ENCODE results near the gene SLC33A1. TPM values are rescaled to one million over a fixed set of nuclear protein-coding genes. Genes with fewer than 3 reads are reported as not detected.

SLC33A1 gene
- total and polyA plus RNA-seq, 2 of the 13 experiments (the other 11 are each of a cell fraction or from before 2014, with no cell fraction given), result 20.0 to 32.1 TPM

- TF ChIP-seq, protein P1, sequence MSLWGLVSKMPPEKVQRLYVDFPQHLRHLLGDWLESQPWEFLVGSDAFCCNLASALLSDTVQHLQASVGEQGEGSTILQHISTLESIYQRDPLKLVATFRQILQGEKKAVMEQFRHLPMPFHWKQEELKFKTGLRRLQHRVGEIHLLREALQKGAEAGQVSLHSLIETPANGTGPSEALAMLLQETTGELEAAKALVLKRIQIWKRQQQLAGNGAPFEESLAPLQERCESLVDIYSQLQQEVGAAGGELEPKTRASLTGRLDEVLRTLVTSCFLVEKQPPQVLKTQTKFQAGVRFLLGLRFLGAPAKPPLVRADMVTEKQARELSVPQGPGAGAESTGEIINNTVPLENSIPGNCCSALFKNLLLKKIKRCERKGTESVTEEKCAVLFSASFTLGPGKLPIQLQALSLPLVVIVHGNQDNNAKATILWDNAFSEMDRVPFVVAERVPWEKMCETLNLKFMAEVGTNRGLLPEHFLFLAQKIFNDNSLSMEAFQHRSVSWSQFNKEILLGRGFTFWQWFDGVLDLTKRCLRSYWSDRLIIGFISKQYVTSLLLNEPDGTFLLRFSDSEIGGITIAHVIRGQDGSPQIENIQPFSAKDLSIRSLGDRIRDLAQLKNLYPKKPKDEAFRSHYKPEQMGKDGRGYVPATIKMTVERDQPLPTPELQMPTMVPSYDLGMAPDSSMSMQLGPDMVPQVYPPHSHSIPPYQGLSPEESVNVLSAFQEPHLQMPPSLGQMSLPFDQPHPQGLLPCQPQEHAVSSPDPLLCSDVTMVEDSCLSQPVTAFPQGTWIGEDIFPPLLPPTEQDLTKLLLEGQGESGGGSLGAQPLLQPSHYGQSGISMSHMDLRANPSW (CRISPR knock-in tag; IDR thresholded peaks at IDR 0.05; ENCODE audit: borderline replicate concordance), result no peak
- no peak for TF ChIP-seq ZNF547 (CRISPR knock-in tag; IDR thresholded peaks at IDR 0.05)
- TF ChIP-seq PHF20 (CRISPR knock-in tag; IDR thresholded peaks at IDR 0.05), result peak; percentile 45; the same call in 1 of the 2 replicates
- TF ChIP-seq ZNF30 (CRISPR knock-in tag; IDR thresholded peaks at IDR 0.05), result no peak
- TF ChIP-seq ZNF101 (CRISPR knock-in tag; IDR thresholded peaks at IDR 0.05; ENCODE audit: borderline replicate concordance, low read depth), result no peak
- TF ChIP-seq, protein P2, sequence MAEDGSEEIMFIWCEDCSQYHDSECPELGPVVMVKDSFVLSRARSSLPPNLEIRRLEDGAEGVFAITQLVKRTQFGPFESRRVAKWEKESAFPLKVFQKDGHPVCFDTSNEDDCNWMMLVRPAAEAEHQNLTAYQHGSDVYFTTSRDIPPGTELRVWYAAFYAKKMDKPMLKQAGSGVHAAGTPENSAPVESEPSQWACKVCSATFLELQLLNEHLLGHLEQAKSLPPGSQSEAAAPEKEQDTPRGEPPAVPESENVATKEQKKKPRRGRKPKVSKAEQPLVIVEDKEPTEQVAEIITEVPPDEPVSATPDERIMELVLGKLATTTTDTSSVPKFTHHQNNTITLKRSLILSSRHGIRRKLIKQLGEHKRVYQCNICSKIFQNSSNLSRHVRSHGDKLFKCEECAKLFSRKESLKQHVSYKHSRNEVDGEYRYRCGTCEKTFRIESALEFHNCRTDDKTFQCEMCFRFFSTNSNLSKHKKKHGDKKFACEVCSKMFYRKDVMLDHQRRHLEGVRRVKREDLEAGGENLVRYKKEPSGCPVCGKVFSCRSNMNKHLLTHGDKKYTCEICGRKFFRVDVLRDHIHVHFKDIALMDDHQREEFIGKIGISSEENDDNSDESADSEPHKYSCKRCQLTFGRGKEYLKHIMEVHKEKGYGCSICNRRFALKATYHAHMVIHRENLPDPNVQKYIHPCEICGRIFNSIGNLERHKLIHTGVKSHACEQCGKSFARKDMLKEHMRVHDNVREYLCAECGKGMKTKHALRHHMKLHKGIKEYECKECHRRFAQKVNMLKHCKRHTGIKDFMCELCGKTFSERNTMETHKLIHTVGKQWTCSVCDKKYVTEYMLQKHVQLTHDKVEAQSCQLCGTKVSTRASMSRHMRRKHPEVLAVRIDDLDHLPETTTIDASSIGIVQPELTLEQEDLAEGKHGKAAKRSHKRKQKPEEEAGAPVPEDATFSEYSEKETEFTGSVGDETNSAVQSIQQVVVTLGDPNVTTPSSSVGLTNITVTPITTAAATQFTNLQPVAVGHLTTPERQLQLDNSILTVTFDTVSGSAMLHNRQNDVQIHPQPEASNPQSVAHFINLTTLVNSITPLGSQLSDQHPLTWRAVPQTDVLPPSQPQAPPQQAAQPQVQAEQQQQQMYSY (CRISPR knock-in tag; IDR thresholded peaks at IDR 0.05), result peak; percentile 83
- peak; percentile 81 for TF ChIP-seq KDM2A (CRISPR knock-in tag; IDR thresholded peaks at IDR 0.05; ENCODE audit: borderline replicate concordance, low read depth)
- no peak for TF ChIP-seq ZNF891 (CRISPR knock-in tag; IDR thresholded peaks at IDR 0.05)
- TF ChIP-seq TGIF2 (CRISPR knock-in tag; IDR thresholded peaks at IDR 0.05), result no peak
- peak; percentile 66; the same call in 1 of the 2 replicates for TF ChIP-seq KAT7 (CRISPR knock-in tag; IDR thresholded peaks at IDR 0.05; ENCODE audit: borderline replicate concordance)
- no peak for TF ChIP-seq MTA1 (CRISPR knock-in tag; IDR thresholded peaks at IDR 0.05; ENCODE audit: borderline replicate concordance)
- no peak for TF ChIP-seq ZNF75D (CRISPR knock-in tag; IDR thresholded peaks at IDR 0.05; ENCODE audit: borderline replicate concordance)
- TF ChIP-seq SNRNP70 (IDR thresholded peaks at IDR 0.05; ENCODE audit: low read depth, low read length), result no peak
- TF ChIP-seq NR1H2 (CRISPR knock-in tag; IDR thresholded peaks at IDR 0.05; ENCODE audit: borderline replicate concordance, low read depth), result 0 out of 2 replicates have a peak, but pooled peaks have one; percentile 19
- TF ChIP-seq CHD2 (IDR thresholded peaks at IDR 0.05; ENCODE audit: low read depth, low read length), result no peak
- peak; percentile 79 for TF ChIP-seq XRCC5 (optimal IDR thresholded peaks at IDR 0.05; ENCODE audit: low read length)
- TF ChIP-seq, protein P3, sequence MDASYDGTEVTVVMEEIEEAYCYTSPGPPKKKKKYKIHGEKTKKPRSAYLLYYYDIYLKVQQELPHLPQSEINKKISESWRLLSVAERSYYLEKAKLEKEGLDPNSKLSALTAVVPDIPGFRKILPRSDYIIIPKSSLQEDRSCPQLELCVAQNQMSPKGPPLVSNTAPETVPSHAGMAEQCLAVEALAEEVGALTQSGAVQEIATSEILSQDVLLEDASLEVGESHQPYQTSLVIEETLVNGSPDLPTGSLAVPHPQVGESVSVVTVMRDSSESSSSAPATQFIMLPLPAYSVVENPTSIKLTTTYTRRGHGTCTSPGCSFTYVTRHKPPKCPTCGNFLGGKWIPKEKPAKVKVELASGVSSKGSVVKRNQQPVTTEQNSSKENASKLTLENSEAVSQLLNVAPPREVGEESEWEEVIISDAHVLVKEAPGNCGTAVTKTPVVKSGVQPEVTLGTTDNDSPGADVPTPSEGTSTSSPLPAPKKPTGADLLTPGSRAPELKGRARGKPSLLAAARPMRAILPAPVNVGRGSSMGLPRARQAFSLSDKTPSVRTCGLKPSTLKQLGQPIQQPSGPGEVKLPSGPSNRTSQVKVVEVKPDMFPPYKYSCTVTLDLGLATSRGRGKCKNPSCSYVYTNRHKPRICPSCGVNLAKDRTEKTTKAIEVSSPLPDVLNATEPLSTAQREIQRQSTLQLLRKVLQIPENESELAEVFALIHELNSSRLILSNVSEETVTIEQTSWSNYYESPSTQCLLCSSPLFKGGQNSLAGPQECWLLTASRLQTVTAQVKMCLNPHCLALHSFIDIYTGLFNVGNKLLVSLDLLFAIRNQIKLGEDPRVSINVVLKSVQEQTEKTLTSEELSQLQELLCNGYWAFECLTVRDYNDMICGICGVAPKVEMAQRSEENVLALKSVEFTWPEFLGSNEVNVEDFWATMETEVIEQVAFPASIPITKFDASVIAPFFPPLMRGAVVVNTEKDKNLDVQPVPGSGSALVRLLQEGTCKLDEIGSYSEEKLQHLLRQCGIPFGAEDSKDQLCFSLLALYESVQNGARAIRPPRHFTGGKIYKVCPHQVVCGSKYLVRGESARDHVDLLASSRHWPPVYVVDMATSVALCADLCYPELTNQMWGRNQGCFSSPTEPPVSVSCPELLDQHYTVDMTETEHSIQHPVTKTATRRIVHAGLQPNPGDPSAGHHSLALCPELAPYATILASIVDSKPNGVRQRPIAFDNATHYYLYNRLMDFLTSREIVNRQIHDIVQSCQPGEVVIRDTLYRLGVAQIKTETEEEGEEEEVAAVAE (CRISPR knock-in tag; IDR thresholded peaks at IDR 0.05; ENCODE audit: borderline replicate concordance), result no peak
- TF ChIP-seq ZNF550 (CRISPR knock-in tag; IDR thresholded peaks at IDR 0.05; ENCODE audit: borderline replicate concordance), result 0 out of 2 replicates have a peak, but pooled peaks have one; percentile 53
Measured at GRCh38 chr3:155870133-155870944, 16.1 kb upstream of the SLC33A1 start, which contains the start of gene GMPS (continued).
